HG03378 (cell line): ENCODE data around the gene SPPL3.
"Not testable (repeated sequence)": the region's sequence is repeated elsewhere in the genome, so short reads cannot be mapped to it uniquely, and the experiment has no call there.

Experiments
- ATAC-seq: cut with Tn5 transposase; IDR thresholded peaks from one replicate; pipeline ENCODE4 v1.9.1; 2021; ENCODE audit warnings: mild to moderate bottlenecking, moderate library complexity; ENCODE audit not compliant: unreplicated experiment

SPPL3 gene

GRCh38 chr12:120792456-120792855, 111.7 kb downstream of the SPPL3 start:
- ATAC-seq = not testable (repeated sequence)

DNA sequence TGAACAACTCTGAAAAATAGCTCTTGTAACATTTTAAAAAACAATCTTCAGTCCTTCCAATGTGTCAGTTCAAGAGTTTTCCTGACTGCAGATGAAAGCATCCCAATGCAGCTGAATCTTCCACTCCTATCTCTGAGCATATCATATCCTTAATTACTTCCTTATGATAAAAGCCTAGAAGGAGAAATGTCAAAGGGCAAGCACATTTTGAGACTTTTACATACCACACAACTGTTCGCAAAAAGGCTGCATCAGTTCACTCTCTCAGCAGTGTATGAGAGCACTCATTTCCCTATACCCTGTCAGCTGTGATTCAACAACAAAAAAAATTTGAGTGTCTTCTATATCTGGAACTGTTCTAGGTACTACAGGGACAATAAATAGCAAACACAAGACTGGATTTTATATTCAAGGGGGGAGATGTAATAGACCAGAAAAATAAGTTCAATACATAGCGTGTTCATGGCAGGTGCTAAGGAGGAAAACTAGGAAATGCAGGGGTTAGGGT, 112.4 kb downstream of the SPPL3 start:
- no peak for ATAC-seq

GRCh38 chr12:120790114-120790513, 114.0 kb downstream of the SPPL3 start:
- no peak for ATAC-seq

GRCh38 chr12:120787889-120788288, 116.3 kb downstream of the SPPL3 start:
- no peak for ATAC-seq

DNA sequence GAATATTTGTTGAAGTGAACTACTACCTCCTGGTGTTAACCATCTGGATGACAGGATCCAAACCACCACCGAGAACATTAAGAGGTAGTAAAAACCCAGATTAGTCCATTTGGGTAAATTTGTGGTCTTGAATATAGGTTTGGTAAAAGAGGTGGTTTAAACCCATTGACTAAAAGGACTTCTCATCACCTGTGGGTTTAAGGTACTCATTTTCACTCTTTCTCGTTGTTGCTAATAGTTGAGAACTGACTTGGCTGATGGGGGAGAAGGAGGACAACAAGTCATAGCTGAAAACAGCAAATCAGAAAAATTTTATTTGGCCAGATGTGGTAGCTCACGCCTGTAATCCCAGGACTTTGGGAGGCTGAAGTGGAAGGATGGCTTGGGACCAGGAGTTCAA, 119.4 kb downstream of the SPPL3 start:
- no peak for ATAC-seq

- ATAC-seq = no peak
Observed at GRCh38 chr12:120783197-120783596, 121.0 kb downstream of the SPPL3 start.

- no peak for ATAC-seq
Observed at GRCh38 chr12:120775862-120776552, 128.2 kb downstream of the SPPL3 start.

DNA sequence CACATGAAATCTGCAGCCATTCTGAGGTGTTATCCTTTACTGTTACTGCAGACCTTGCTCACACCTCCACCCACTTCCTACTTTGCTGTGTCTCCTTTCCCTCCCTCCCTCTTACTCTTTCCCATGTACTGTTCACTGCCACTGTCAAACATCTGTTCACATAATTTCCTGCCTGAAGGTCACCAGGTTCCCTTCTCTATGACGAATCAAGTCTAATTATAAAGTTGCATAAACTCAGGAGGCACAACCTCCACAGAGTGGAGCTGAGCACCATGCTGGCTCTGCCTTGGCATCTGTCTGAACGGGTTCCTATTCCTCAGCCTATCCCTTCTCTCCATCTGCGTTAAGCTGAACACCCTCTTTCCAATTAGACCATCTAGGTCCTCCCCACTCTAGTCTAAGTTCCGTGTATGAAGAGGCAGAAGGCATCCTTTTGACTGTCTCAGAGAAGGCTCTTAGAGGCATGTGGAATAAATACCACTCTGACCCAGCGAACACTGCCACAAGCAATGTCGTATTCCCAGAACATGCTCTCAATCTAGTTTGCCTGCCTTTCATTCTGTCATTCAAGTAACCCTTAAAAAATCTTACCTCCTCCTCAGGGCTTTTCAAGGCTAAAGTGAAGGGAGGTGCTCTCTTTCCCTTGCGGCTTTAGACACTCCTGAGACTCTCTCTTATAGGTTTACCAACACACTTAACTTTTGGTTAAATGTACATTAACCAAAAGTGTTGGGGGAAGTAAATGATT, 129.8 kb downstream of the SPPL3 start:
- no peak for ATAC-seq

- no peak for ATAC-seq
Observed at GRCh38 chr12:120771097-120771496, 133.1 kb downstream of the SPPL3 start.

GRCh38 chr12:120767071-120768024, 136.8 kb downstream of the SPPL3 start:
- ATAC-seq = no peak

DNA sequence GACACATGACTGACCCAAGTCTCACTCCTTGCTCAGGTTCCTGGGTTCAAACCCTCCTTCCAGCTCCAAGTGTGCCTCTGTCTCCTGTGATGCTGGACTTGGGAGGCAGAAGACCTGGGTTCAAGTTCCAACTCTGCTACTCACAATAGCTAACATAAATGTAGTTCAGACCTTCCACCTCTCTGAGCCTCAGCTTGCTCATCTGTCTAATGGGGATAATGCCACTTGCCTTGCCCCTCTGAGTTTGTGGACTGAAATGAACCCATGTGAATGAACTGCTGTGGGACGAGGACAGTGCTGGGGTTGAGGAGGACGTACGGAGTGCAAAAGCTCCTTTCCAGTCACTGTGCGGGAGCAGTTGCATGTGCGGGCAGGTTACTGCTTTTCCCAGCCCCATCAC, 137.6 kb downstream of the SPPL3 start:
- no peak for ATAC-seq

GRCh38 chr12:120764816-120765215, 139.3 kb downstream of the SPPL3 start:
- ATAC-seq = no peak

- no peak for ATAC-seq
Observed at GRCh38 chr12:120763250-120763649, 140.9 kb downstream of the SPPL3 start.

GRCh38 chr12:120762086-120762485, 142.1 kb downstream of the SPPL3 start:
- ATAC-seq = no peak

GRCh38 chr12:120761519-120761934, 142.6 kb downstream of the SPPL3 start:
- no peak for ATAC-seq

DNA sequence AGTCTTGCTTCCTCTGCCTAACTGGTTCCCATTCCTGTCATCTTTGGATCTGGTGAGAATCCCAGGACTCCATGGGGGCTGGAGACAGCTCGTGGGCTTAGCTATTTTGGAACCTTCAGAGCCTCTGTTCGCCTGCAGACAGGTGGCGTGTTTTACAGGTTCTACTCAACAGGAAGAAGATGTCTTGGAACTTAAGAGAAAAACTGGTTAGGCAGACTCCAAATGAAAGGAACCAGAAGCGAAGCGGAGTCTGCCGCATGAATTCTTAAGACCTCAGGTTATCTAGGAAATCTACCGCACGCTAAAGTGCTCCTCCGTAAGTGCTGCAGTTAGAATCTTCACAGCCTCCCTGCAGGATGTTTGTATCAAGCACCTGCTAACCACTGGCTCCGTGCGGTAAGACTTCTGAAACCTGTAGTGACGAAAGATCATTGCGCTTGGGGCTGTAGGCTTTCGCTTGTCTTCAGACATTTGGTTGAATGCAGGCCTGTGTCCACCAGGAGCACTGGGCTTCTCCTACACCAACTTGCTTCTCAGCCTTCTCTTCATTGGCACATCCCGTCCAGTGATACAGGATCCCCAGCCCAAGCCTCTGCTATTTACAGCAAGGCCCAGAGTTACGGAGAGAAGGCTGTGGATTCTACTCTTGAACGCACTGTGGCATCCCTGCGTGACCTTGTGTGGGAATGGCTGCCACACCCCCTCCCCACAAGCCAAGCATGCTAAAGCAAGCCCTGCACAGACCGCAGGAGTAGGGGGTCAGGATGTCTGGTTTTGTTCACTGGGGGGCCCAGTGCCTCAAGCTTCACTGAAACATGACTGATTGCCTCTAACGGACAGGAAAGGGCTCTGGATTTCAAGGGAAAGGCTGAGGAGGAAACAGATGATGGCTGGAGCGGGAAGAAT, 143.6 kb downstream of the SPPL3 start:
- ATAC-seq = no peak

- ATAC-seq = no peak
Observed at GRCh38 chr12:120759591-120760348, 144.4 kb downstream of the SPPL3 start.

DNA sequence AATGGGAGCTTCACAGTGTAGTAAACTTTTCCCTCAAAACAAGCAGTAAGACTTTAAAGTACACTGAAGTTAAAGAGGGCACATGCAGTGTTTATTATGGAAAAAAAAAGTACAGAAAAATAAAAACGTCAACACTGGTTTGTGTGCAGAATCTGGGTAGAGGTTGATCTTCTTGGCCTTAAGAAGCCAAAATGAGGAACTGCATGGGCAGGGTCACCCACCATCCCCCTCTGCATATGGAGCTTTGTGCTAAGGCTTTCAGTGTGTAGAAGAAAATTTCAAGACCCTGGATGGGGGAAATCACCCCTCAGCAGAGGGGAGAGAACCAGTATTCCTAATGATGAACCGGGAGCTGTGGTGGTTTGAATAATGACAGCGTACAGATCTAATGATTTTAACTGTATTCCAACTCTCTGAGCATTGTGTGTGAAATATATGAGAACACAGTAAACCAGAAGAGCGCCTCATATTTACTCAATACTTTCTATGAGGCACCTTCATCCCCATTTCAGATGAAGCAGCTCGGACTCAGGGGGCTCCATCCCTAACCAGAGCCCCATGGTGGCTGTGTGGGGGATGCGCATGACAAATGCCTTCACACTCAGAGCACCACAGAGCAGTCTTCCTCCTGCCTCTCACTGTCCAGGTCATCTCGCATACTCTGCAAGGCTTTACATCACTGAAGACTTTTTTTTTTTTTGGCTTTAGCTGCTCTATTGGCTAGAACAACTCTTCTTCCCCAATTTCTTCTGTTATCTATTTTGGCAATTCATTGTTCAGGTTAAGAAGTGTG, 145.2 kb downstream of the SPPL3 start:
- ATAC-seq = no peak

DNA sequence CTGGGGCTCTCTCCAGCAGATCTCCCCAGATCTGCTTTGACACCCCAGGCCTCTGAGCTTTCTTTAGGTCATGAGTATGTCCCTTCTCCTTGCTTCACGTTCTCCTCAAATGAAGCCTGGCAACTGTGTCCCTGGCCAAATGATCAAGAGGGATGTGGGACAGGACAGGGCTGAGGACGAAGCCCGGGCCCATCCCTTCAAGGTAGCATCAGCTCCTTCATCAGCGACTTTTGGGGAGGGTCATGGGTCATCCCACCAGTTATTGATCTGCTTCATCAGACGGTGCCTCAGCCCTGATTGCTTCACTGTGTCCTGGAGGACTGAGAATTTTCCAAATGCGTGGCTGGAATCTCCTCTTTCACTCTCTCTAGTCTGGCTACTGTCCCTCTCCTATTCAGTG, 146.2 kb downstream of the SPPL3 start:
- ATAC-seq = no peak
